GM12873 (cell line): ENCODE results near the gene DOK1.
A peak's percentile ranks its signal among the peaks of the same experiment; 100 is the strongest.

Experiments
- TF ChIP-seq, protein P1 (sequence below): IDR thresholded peaks from 2 replicates; pipeline ENCODE4 v1.5.1; 2012; ENCODE audit warnings: low read depth, mild to moderate bottlenecking, moderate library complexity, low read length, control low read depth; ENCODE audit not compliant: insufficient read depth; ENCODE audit errors: missing control alignments

Gene DOK1

DNA sequence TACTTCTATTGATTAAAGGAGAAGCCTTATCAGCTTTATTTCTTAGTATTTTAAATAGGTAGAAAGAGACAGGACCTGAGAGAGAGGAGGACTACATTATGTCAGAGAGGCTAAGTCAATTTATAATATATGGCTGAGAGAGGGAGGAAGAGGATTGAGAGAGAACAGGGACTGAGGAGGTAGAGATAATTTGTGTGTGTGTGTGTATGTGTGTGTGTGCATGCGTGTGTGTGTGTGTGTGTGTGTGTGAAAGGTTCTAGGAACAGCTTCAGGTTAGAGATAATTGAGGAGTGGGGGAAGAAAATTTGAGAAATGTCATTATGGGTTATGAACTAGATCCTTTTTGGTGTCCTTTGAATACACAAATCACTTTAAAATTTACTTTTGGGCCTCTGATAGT lies 15.2 kb downstream of the DOK1 start:
- TF ChIP-seq, protein P1, sequence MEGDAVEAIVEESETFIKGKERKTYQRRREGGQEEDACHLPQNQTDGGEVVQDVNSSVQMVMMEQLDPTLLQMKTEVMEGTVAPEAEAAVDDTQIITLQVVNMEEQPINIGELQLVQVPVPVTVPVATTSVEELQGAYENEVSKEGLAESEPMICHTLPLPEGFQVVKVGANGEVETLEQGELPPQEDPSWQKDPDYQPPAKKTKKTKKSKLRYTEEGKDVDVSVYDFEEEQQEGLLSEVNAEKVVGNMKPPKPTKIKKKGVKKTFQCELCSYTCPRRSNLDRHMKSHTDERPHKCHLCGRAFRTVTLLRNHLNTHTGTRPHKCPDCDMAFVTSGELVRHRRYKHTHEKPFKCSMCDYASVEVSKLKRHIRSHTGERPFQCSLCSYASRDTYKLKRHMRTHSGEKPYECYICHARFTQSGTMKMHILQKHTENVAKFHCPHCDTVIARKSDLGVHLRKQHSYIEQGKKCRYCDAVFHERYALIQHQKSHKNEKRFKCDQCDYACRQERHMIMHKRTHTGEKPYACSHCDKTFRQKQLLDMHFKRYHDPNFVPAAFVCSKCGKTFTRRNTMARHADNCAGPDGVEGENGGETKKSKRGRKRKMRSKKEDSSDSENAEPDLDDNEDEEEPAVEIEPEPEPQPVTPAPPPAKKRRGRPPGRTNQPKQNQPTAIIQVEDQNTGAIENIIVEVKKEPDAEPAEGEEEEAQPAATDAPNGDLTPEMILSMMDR: no peak

DNA sequence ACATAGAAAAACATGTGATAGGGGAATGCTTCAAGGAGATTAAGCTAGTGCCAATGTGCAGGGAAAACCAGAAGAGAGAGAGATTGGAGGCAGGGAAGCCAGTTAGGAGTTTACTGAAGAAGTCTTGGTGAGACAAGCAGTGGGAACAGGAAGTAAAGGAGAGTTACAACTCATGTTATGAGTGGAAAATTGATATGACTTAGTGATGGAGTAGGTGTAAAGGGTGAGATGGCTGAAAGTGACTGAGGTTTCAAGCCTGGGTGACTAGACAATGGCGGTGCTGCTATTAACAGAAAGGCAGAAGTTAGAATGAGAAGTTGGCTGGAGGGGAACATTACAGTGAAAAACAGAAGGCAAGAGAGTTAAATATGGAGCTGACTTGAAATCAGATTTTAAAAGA lies 16.5 kb downstream of the DOK1 start:
- TF ChIP-seq, protein P1: no peak

DNA sequence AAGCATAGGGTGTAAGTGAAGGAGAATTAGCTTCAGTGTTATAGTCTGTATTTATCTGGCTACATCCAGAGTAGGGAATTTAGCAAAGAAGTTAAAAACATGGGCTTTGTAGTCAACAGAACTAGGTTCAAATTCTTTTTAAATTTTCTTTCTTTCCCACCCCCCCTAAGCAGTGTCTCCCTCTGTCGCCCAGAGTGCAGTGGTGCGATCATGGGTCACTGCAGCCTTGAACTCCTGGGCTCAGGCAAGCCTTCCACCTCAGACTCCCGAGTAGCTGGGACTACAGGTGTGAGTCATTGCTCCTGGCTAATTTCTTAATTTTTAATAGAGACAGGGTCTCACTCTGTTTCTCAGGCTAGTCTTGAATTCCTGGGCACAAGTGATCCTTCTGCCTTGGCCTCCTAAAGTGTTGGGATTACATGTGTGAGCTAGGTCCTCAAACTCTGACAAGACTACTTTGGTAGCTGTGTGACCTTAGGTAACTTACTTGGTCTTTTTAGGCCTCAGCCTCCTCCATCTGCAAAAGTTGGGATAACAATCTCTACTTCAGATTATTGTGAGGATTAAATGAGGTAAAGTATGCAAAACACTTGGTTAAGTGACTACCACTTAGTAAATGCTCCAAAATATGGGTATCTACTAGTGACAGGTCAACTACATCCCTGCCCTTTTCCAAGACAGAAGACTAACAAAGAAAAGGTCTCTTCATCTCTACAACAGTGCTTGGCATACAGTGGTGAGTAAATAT lies 17.8 kb downstream of the DOK1 start:
- TF ChIP-seq, protein P1: peak; percentile 58

DNA sequence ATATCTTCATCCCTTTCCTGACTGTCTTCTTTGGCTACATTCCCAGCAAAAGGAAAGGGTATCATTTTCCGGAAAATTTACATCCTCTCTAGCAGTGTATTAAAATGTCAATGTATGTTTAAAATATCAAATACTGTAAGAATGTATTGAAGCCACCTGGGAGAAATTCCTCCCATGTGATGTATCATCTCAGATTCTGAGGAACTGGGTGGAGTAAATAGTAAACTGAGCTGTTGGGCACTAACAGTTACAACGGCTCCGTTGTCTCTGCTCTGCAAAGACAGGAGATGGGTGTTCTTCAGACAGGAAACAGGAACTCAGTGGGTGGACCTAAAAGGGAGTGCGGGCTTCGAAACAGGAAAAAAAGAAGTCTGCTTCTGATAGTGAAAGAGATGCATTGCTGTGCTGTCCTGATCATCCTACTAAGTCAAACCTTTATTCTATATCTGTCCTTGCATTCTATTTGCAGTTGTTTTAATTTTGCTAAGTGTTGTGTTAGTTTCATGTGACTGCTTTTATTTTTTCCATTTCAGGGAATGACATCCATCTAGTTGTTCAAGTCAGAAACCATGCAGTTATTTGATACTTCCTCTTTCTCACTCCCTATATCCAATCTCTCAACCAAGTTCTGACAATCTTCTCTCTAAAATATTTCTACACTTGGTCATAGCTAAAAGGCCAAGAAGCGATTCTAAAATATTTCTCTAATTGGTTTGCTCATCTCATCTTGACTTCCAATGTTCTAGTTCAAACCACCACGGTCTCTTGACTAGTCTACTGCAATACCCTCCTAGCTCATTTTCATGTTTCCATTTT lies 19.4 kb downstream of the DOK1 start:
- TF ChIP-seq, protein P1: no peak

DNA sequence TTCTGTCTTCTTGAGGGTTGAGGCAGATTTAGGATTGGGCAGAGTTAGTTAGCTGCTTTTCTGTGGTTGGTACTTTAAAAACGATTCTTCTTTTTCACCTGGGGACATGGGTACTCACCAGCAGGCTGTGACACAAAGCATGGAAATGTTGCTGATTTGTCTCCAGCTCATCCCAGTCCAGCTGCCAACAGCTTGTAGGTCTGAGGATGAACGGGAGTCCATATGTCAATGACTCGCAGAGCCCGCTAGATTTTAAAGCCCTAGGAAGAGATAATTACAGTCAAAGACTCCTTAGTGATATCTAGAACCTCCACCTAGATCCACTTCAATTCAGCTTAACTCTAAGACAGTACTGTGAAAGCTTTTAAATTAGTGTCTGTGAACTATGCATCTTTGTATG lies 20.8 kb downstream of the DOK1 start:
- TF ChIP-seq, protein P1: no peak

DNA sequence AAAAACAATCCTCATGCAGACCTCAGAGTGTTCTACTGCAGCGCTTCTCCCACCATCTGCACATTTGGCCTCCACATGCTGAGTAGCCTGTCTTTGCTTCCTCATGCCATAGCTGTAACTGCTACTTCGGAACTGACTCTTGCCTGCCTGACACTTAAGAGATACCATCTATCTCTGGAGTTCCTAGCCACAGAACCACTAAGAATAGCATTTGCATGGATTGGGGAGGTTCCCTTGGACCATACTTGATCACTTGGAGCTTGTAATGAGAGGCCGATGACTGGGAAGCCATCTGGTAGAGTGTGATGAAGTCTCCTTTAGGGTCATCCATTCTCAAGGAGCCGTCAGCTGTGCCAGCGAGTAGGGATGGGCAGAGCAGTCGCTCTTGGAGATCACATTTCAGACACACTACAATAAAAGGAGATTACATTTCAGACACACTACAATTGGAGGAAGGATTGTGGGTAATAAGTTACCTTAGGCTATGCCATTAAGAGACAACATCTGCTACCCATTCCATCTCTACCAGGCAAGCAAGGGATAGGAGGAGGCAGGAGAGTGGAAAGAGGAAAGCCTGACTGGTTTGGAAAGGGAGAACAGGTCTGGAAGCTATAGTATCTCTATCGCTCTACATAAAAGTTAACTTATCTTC lies 21.8 kb downstream of the DOK1 start:
- TF ChIP-seq, protein P1: no peak

DNA sequence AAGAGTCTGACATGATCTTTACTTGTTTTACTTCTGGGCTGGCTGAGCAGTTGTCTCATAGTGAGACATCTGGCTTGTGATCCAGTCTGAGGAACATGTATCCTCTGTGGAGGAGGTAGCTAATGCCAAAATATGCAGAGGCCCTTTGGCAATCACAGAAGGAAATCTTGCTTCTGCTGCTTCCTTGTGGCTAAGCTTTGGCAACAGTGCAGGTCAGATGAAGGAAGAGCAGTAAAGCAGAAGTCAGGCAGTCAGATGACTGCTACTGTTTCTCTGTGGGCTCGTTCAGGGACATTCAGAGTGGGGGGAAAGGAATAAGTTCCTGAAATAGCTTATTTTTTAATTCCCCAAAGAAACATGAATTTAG lies 22.3 kb downstream of the DOK1 start:
- TF ChIP-seq, protein P1: no peak
